Sigmoid colon (tissue), 7 donors: ENCODE data around the gene TRAF3IP1. TPM values are rescaled to one million over a fixed set of nuclear protein-coding genes. Genes with fewer than 3 reads are reported as not detected.

Experiments used
- DNase-seq: peaks from one replicate; pipeline ENCODE4 v3.0.0-alpha.2; 2019
- H3K27ac ChIP-seq, 4 donors: fragments of 200-600 bp; sonication (generic); one replicate each; pipeline ENCODE4 v1.5.1; 2016 to 2019; ENCODE audit warnings: mild to moderate bottlenecking in 1 of 4
- H3K27me3 ChIP-seq, 3 donors: fragments of 200-600 bp; sonication (generic); one replicate each; pipeline ENCODE4 v1.5.1; 2019; ENCODE audit warnings: mild to moderate bottlenecking in 1 of 3
- H3K36me3 ChIP-seq, 4 donors: fragments of 200-600 bp; sonication (generic); one replicate each; pipeline ENCODE4 v1.5.1; 2016 to 2019
- H3K4me1 ChIP-seq, 4 donors: fragments of 200-600 bp; sonication (generic); one replicate each; pipeline ENCODE4 v1.5.1; 2017 to 2019
- H3K4me3 ChIP-seq, 4 donors: fragments of 200-600 bp; sonication (generic); one replicate each; pipeline ENCODE4 v1.5.1; 2017 to 2019; ENCODE audit warnings: mild to moderate bottlenecking in 2 of 4, moderate library complexity in 1 of 4
- H3K9me3 ChIP-seq, 4 donors: fragments of 200-600 bp in 3 of 4; sonication (generic) in 3 of 4; one replicate each; pipeline versions ENCODE4 v1.5.1 to v1.6.1; 2013 to 2019
- EP300 ChIP-seq, 4 donors: sonication (generic); formaldehyde crosslinking; IDR thresholded peaks; one replicate each; pipeline ENCODE4 v1.6.1; 2017; ENCODE audit warnings: antibody characterized with exemption in 4 of 4
- POLR2A ChIP-seq, 2 donors: fragments of 450-650 bp; IDR thresholded peaks; one replicate each; pipeline ENCODE4 v1.6.1; 2016; ENCODE audit warnings: antibody characterized with exemption in 2 of 2, mild to moderate bottlenecking in 2 of 2, moderate library complexity in 2 of 2
- POLR2AphosphoS5 ChIP-seq, 4 donors: sonication (generic); formaldehyde crosslinking; IDR thresholded peaks; one replicate each; pipeline ENCODE4 v1.6.1; 2017; ENCODE audit warnings: antibody characterized with exemption in 4 of 4
- WGBS, 2 donors: extraction: QIAGEN DNeasy Blood & Tissue Kit; methylation state at CpG; one replicate each; pipeline ENCODE4 v1.1.7; 2013; 5-methylcytosine and 5-hydroxymethylcytosine counted together
- intact Hi-C: fragments of 100-400 bp; cut with DNase I; formaldehyde crosslinking; loops from one replicate; pipeline ENCODE4 v1.15.1; 2023
- polyA plus RNA-seq, 3 donors: library from polyadenylated mRNA; stranded (reverse); fragments of 200-250 nt; gene quantifications; one replicate each; pipeline ENCODE4 v1.2.3, GENCODE V29; 2013
- total RNA-seq, 4 donors: library from RNA; depleted of rRNA; stranded (reverse); fragments of >200 nt; gene quantifications; one replicate each; pipeline ENCODE4 v1.1.0, GENCODE V29; 2016
- TF ChIP-seq, protein P1 (sequence below), 4 experiments: fragments of 450-650 bp in 3 of 4; fragments of 200-600 bp in 1 of 4; IDR thresholded peaks; one replicate each; pipeline ENCODE4 v1.5.1; 2016 to 2019; ENCODE audit warnings: antibody characterized with exemption in 4 of 4, mild to moderate bottlenecking in 3 of 4, moderate library complexity in 2 of 4
- donor health status: healthy with polysubstance abuse.
- donor health status: Bipolar disorder and iron deficiency.
- donor health status: healthy.

The TRAF3IP1 gene
- total and polyA plus RNA-seq, 7 donors, result 6.9 to 20.8 (median 17.5) TPM

DNA sequence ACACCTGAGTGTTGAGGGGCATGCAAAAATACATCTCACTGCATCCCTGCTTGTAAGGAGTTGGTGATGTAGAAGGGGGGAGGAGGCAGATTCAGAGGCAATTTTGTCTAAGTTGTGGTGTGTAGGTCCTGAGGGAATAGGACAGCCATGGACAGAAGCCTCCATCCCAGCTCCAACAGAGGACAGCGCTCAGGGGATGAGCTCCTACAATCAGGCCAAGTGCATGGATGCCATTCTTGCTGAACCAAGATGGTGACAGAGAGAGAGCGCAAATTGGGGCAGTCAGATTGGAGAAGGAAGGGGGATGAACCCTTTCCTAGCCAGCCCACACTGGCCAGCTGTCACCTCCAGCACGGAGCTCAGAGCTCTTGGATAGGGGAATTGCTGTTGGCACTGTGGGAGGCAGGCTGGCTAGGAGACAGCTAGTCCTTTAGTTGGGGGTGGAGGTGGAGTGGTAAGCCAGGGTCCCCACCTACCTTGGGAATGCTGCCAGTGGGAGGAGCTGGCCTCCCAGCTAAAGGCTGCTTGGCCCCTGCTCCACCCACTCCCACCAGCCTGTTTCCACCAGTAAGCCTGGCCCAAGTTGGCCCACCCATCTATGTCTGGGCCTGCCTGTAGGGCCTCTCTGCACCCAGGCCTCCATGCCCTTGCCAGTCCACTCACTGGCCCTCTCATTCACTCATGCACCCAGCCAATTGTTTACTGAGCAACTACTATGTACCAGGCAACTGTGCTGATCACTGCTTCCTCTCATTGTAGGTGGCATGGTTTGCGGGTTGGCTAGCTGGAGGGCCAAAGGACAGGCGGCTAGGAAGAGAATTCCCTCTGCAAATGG is 29.4 kb upstream of the TRAF3IP1 start:
- Histone ChIP-seq H3K27me3 (no peaks in the 10 kb centered on the region), H3K4me1 (peaks cover 0 to 32% (median 30%) of the 10 kb centered on the region in 4 donors), H3K27ac (peak overlapping the region in 1 of 4 donors; percentile 6), H3K36me3 (no peaks in the 10 kb centered on the region), H3K9me3 (no peaks in the 10 kb centered on the region), H3K4me3 (no peak overlapping the region)
- TF ChIP-seq, protein P1, sequence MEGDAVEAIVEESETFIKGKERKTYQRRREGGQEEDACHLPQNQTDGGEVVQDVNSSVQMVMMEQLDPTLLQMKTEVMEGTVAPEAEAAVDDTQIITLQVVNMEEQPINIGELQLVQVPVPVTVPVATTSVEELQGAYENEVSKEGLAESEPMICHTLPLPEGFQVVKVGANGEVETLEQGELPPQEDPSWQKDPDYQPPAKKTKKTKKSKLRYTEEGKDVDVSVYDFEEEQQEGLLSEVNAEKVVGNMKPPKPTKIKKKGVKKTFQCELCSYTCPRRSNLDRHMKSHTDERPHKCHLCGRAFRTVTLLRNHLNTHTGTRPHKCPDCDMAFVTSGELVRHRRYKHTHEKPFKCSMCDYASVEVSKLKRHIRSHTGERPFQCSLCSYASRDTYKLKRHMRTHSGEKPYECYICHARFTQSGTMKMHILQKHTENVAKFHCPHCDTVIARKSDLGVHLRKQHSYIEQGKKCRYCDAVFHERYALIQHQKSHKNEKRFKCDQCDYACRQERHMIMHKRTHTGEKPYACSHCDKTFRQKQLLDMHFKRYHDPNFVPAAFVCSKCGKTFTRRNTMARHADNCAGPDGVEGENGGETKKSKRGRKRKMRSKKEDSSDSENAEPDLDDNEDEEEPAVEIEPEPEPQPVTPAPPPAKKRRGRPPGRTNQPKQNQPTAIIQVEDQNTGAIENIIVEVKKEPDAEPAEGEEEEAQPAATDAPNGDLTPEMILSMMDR (IDR thresholded peaks at IDR 0.05), result no peak
- no peak for TF ChIP-seq EP300 (IDR thresholded peaks at IDR 0.05)
- TF ChIP-seq POLR2AphosphoS5 (IDR thresholded peaks at IDR 0.05), result no peak
- TF ChIP-seq POLR2A (IDR thresholded peaks at IDR 0.05), result no peak
- DNase-seq, result peak; percentile 67
- intact Hi-C loops, result no loop called here
- WGBS, 2 donors, result 81 to 89% methylated on average over 5 of the region's 5 CpGs

DNA sequence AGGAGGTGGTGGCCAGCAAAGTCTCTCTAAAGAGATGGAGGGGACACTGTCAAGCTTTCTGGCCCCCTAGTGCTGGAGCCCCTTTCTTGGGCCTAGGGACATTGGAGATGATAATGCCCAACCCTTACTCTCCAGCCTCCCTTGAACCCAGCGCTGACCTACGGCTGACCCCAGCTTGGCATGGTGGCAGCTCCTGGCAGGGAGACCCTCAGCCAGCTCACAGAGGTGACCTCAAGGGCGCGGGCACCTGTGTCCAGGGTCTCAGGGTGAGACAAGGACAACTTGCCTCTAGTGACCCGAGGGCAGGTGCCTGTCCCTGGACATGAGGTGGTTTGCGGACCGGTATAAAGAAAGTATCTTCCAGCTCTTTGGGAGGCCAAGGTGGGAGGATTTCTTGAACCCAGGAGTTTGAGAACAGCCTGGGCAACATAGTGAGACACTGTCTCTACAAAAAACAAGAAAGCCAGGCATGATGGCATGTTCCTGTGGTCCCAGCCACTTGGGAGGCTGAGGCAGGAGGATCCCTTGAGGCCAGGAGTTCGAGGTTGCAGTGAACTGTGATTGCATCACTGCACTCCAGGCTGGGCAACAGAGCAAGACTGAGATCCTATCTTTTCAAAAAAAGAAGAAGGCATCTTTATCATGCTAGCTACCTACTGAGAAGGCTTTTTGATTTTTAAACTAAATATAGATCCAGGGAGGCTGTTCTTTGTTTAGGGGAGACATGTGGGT is 28.6 kb upstream of the TRAF3IP1 start:
- Histone ChIP-seq H3K27ac (no peak overlapping the region), H3K9me3 (no peaks in the 10 kb centered on the region), H3K4me3 (no peak overlapping the region), H3K4me1 (peaks cover 0 to 25% (median 22%) of the 10 kb centered on the region in 4 donors), H3K27me3 (peaks cover 0 to 2% (median 0%) of the 10 kb centered on the region in 3 donors), H3K36me3 (no peaks in the 10 kb centered on the region)
- WGBS, 2 donors, result 94 to 96% methylated on average over 8 of the region's 8 CpGs
- intact Hi-C loops, result no loop called here
- DNase-seq, result peak; percentile 62
- TF ChIP-seq POLR2A (IDR thresholded peaks at IDR 0.05), result no peak
- TF ChIP-seq, protein P1 (IDR thresholded peaks at IDR 0.05), result no peak
- no peak for TF ChIP-seq POLR2AphosphoS5 (IDR thresholded peaks at IDR 0.05)

DNA sequence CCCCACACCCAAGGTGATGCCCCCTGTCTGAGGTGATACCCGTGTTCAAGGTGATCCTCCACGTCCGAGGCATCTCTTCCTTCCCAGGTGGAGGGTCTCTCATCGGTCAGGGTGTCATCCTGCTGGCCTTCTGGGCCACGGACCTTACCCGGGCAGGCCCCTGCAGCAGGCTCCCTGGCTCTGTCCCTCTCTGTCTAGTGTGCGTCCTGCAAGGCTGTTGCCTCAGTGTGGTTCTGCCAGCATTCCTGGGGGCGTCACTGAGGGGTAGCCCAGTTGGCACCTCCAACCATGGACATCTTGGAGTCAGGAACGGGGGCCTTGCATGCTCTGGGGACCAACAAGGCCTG is 26.3 kb upstream of the TRAF3IP1 start:
- peak; percentile 52 for DNase-seq
- Histone ChIP-seq H3K9me3 (no peaks in the 10 kb centered on the region), H3K36me3 (no peaks in the 10 kb centered on the region), H3K4me1 (peaks cover 0 to 12% (median 9%) of the 10 kb centered on the region in 4 donors), H3K27me3 (peaks cover 0 to 6% (median 0%) of the 10 kb centered on the region in 3 donors), H3K27ac (no peak overlapping the region), H3K4me3 (no peak overlapping the region)
- TF ChIP-seq POLR2A (IDR thresholded peaks at IDR 0.05), result no peak
- no peak for TF ChIP-seq EP300 (IDR thresholded peaks at IDR 0.05)
- TF ChIP-seq, protein P1 (IDR thresholded peaks at IDR 0.05), result no peak
- TF ChIP-seq POLR2AphosphoS5 (IDR thresholded peaks at IDR 0.05), result no peak
- intact Hi-C loops, result no loop called here
- WGBS, 2 donors, result 89 to 90% methylated on average over 9 of the region's 9 CpGs

DNA sequence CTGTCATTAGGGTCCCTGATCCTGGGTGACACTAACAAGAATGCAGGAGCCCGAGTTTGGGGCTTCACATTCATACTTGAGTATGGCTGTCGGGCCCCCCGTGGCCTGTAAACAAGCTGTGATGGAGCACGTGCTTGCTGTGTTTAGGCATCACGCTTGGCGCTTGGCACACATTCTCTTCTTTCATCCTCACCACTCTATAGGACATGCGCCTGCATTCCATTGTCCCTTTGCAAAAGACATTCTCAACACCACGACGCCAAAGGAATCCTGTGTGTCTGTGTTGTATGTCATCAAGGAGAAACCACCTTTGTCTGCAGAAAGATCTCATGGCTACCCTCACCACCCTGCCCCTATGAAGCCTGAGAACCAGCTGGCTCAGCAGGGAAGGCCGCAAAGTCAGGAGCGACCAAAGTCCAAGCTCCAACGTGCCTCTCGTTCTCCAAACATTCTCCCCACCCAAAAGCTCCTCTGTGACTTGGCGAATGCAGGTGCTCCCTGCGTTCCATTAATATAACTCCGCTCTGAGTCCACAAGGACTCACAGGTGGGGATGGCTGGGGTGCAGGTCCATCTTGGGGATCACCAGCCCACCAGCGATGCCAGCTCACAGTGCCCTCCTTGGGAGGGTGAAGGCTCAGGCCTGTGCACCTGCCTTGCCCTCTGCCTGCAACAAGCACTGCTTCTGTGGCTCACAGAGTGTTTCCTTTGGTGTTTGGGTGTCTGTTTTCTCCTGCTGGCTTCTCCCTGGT is 25.8 kb upstream of the TRAF3IP1 start:
- H3K27me3 ChIP-seq, result peaks cover 0 to 6% (median 0%) of the 10 kb centered on the region in 3 donors
- DNase-seq, result peak; percentile 28
- no peaks in the 10 kb centered on the region for H3K9me3 ChIP-seq
- H3K4me3 ChIP-seq, result no peak overlapping the region
- 29 to 75% methylated on average over 17 of the region's 17 CpGs for WGBS, 2 donors
- no peak overlapping the region for H3K27ac ChIP-seq
- peaks cover 0 to 6% (median 4%) of the 10 kb centered on the region in 4 donors for H3K4me1 ChIP-seq
- intact Hi-C loops, result no loop called here
- TF ChIP-seq POLR2A (IDR thresholded peaks at IDR 0.05) (no peak), EP300 (IDR thresholded peaks at IDR 0.05) (no peak), POLR2AphosphoS5 (IDR thresholded peaks at IDR 0.05) (no peak)
- TF ChIP-seq, protein P1 (IDR thresholded peaks at IDR 0.05), result no peak
- no peaks in the 10 kb centered on the region for H3K36me3 ChIP-seq
